Activated naive CD8-positive, alpha-beta T cell treated with anti-CD3 and anti-CD28 coated beads, Interleukin-2, amount 50 U/mL, for 16 hours (primary cell): ENCODE data around the gene MYBBP1A.

Experiments
- DNase-seq: peaks from one replicate; pipeline ENCODE4 v3.0.0-alpha.2; 2020; ENCODE audit warnings: low read depth, low spot score

MYBBP1A gene

DNA sequence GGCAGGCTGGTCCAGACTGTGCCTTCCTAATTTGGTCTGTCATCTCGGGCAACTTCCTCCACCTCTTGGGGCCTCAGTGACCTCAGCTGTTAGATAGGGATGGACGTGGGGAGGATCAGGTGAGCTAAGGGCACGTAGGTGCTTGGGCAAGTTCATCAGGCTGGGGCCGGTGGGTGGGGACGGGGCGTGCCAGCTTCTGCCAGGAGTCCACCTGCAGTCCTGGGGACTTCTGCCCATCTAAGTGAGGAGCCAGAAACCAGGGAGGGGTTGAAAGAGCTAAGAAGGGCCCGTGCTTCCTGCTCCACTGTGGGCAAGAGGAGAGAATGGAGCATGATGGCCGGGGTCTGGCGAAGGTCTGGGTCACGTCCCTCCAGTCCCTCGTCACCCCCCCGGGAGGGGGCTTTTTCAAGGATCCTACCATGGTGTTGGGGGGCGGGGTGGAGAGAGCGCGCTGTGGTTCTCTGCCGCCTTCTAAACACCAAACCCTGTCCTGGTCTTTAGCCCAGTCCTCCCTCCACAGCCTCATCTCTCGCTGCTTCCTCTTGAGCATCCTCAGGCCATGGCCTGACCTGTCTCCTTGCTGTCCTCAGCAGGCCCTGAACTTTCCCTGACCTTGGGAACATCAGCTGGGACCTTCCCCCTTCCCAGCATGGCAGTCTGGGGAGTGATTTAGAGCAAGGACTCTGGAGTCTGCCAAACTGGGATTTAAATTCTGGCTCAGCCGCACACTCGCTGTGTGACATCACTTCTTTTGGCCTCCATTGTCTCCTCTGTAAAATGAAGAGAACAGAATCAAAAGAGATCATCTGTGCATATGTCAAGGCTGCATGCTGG lies 34.9 kb downstream of the MYBBP1A start:
- DNase-seq: no peak

GRCh38 chr17:4519361-4519788 lies 35.8 kb downstream of the MYBBP1A start:
- no peak for DNase-seq

GRCh38 chr17:4518901-4519300 lies 36.3 kb downstream of the MYBBP1A start:
- no peak for DNase-seq

DNA sequence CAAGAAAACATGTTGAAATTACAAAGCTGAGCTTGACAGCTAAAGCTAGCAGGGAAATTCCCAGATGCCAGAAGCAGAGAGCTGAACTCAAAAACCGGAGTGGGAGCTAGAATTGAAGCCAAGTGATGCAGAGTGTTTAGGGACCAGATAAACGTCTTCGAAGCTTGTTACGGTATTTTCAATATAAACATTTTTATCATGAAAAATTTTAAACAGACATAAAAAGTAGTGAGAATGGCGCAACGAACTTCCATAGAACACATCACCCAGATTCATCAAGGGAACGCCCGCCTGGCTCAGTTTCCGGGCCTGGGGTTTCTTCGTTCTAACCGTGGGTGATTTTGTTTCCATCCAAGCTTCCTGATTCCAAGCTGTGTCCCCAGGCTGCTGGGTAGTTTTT lies 38.4 kb downstream of the MYBBP1A start:
- DNase-seq: no peak

- no peak for DNase-seq
These were observed 39.7 kb downstream of the MYBBP1A start for GRCh38 chr17:4515501-4515900.

DNA sequence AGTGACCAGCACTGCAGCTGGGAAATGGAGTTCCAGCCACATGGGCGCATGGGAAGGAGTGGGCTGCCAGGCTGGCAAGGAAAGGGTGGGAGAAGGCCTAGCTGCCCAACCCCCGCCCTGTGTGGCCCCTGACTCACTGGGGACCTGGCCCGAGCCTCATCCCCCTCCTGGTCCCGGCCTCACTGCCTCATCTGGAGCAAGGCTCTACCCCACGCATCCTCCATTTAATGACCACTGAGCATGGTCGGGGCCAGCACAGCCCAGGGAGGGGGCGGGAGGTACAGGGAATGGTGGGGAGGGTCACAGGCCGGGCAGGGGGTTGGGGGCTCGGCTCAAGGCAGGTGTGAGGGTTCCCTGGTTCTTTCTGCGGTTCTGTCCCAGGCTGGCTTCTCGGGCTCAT lies 40.4 kb downstream of the MYBBP1A start:
- no peak for DNase-seq

- DNase-seq: no peak
These were observed 41.0 kb downstream of the MYBBP1A start for GRCh38 chr17:4514206-4514605.

- no peak for DNase-seq
These were observed 41.8 kb downstream of the MYBBP1A start for GRCh38 chr17:4513113-4514032.

GRCh38 chr17:4512156-4513112 lies 42.8 kb downstream of the MYBBP1A start:
- no peak for DNase-seq

DNA sequence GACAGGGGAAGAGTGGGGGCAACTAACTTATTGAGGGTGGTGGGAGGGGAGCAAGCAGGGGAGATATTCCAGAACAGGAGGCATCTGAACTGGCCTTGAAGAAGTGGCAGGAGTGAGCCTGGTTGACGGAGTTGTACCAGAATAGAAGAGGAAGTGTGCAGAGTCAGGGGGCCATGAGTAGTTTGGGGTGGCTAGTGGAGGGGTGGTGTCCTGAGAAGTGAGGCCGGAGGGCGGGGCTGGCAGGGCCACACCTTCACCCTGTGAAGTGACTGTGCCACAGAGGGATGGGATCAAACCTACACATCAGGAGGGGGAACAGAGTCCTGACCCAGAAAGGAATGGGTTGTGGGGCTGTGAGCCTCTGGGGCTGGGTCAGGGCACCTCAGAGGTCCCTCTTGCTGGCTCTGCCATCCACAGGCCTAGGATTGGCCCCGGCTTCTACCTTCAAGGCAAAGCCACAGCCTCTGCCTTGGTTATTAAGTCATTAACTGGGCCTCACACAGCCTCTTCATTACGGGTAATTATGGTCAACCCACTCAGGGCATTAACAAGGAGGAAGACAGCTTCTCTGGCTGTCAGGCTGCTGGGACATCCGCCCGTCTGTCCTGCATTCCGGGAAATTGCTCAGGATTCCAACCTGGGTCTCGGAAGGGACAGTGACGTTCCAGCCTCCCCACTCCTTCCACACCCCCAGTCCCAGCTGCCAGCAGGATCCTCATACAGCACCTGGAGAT lies 43.8 kb downstream of the MYBBP1A start:
- no peak for DNase-seq

DNA sequence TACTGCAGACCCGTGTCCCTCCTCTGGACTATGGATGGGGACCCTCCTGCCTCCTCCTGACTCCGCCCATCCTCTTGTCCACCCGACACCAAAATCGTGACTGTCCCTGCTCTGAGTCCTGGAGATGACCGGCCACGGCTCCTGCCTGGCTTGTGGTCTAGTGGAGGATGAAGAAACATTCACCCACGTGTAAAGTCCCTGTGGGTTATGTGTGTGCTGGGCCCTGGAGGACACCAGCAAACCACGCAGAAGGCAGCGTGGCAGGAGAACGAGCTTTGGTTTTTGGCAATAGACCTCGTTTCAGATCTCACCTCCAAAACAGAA lies 44.6 kb downstream of the MYBBP1A start:
- no peak for DNase-seq

GRCh38 chr17:4509923-4510617 lies 45.1 kb downstream of the MYBBP1A start:
- no peak for DNase-seq

- DNase-seq: no peak
These were observed 45.8 kb downstream of the MYBBP1A start for GRCh38 chr17:4509401-4509800.

DNA sequence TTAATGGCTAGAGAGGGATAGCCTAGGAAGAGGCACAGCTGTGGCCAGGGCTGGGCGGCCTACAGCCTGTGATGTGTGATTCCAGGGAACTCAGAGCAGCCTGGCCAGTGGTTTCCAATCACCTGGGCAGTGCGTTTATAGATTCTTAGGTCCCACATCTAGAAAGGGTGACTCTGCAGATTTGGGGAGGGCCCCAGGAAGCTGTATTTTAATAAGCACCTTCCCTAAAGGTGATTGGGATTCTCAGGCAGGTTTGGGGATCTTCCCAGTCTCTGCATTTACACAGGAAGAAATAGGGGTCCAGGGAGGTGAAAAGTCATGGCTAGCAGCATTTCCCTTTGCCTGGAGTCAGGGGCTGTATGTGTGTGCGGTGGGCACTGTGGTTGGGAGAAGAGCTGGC lies 47.0 kb downstream of the MYBBP1A start:
- DNase-seq: no peak

GRCh38 chr17:4507361-4508111 lies 47.6 kb downstream of the MYBBP1A start:
- no peak for DNase-seq

DNA sequence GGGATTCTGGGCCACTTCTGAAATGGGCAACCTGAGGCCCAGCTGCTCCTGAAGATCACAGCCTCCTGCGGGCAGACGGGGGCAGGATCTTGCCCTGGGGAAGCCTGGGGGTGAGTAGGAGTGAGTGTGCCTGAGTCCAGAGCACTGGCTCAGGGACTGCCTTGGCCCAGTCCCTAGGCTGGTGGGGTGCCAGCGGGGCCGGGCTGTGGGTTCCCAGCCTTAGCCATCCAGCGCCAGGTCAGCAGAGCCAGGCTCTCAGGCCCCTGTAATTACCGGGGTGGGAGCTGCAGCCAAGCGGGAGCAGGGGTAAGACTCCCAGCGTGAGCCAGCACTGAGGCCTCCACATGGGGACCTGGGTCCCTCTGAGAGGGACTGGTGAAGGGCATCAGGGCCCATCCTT lies 48.3 kb downstream of the MYBBP1A start:
- no peak for DNase-seq

DNA sequence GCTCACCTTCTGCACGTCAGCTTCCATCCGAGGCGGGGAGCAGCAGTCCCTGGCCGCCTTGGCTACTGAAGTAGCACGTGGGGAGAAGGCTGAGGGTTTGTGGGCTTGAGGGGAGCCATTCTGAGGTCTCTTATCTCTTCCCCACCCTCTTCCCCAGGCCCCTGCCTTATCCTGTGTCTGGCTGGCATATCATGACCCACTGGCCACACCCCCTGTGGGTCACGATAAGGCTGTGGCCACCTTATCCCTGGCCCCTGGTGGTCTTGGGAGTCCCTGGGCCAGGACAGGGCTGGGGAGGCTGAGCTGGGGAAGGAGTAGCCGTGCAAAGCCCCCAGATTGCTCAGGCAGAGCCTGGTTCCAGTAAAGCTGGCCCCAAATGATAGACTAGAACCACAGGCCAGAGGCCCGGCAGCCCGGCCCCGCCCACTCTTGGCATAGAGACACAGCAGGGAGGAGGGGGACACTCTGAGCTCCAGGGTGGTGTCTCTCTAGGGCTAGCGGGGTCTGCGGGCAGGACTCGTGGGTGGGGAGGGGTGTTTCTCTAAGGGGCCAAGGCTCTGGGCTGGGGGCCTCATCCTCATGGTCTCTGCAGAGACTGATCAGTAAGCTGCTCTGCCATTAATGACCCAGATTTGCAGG lies 48.9 kb downstream of the MYBBP1A start:
- DNase-seq: no peak

- DNase-seq: no peak
These were observed 50.0 kb downstream of the MYBBP1A start for GRCh38 chr17:4505187-4505586.

- DNase-seq: no peak
These were observed 51.0 kb downstream of the MYBBP1A start for GRCh38 chr17:4504188-4504587.
